ENCODE data around the gene DGKB.
A peak's percentile ranks its signal among the peaks of the same experiment; 100 is the strongest.
"Not testable (repeated sequence)": the region's sequence is repeated elsewhere in the genome, so short reads cannot be mapped to it uniquely, and the experiment has no call there.

The DGKB gene

GRCh38 chr7:14552060-14552459, 350.5 kb downstream of the DGKB start:
- DNase-seq, result no peak

GRCh38 chr7:14551310-14551709, 351.2 kb downstream of the DGKB start:
- DNase-seq, result no peak

- DNase-seq, result no peak
Measured at GRCh38 chr7:14542624-14543023, 359.9 kb downstream of the DGKB start.

DNA sequence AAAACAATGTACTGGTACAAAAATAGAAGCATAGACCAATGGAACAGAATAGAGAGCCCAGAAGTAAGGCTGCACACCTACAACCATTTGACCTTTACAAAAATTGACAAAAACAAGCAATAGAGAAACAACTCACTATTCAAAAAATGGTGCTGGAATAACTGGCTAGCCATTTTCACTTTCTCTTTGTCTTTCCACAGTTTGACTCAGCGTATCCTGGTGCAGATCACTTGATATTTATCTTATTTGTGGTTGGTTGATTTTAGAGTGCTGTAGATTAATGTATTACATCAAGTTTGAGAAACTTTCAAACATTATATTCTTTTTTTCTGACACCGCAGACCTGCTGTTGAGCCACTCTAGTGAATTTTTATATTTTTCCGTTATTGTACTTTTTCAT, 381.4 kb downstream of the DGKB start:
- no peak for DNase-seq

DNA sequence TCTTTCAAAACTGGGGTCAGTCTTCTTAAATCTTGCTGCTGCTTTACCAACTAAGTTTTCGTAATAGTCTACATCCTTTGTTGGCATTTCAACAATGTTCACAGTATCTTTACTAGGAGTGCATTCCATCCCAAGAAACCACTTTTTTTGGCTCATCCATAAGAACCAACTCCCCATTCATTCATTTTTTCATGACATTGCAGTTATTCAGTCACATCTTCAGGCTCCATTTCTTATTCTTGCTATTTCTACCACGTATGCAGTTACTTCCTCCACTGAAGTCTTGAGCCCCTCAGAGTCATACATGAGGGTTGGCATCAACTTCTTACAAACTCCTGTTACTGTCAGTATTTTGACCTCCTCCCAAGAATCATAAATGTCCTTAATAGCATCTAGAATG, 392.3 kb downstream of the DGKB start:
- no peak for DNase-seq

GRCh38 chr7:14507617-14508016, 394.9 kb downstream of the DGKB start:
- DNase-seq, result no peak

GRCh38 chr7:14505906-14506305, 396.6 kb downstream of the DGKB start:
- DNase-seq, result no peak

GRCh38 chr7:14504134-14504533, 398.4 kb downstream of the DGKB start:
- no peak for DNase-seq

- DNase-seq, result no peak
Measured at GRCh38 chr7:14503623-14504022, 398.9 kb downstream of the DGKB start.

- DNase-seq, result no peak
Measured at GRCh38 chr7:14501436-14501835, 401.1 kb downstream of the DGKB start.

DNA sequence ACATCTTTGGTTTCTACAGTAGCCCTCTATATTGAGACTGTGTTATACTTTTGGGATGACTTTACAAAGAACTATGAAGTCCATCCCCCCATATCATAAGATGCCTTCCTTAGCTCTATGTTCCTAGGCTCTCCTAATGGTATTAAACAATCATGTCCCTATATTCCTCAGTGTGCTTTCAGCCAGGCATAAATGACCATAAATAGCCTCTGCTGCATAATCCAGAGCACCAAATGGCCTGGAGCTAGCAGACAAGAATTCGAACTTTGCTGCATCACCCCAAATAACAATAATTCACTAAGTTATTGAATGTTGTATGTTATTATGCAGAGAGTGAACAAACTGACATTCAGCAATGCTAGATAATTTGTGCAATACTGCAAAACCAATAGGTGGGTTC, 405.2 kb downstream of the DGKB start:
- no peak for DNase-seq

DNA sequence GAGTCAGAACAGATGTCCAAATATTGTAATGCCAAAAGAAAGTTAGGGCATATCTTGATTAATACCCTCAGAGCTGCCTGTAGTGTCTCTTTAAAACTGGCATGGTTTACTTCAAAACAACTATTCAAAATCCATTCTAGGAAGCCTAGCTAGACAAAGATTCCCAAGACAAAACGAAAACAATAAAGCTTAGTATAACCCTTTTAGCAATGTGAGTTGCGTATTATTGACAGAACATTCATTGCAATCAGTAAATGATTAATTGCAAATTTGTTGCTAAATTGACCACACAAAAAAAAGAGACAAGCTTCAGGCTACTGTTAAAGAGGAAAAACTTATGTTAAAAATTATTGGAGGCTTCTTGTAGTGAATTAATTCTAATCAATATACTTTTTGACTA, 406.9 kb downstream of the DGKB start:
- DNase-seq, result no peak

- DNase-seq, result no peak
Measured at GRCh38 chr7:14487701-14488395, 414.7 kb downstream of the DGKB start.

- no peak for DNase-seq
Measured at GRCh38 chr7:14483663-14484062, 418.9 kb downstream of the DGKB start.

GRCh38 chr7:14480281-14480680, 422.3 kb downstream of the DGKB start:
- no peak for DNase-seq

DNA sequence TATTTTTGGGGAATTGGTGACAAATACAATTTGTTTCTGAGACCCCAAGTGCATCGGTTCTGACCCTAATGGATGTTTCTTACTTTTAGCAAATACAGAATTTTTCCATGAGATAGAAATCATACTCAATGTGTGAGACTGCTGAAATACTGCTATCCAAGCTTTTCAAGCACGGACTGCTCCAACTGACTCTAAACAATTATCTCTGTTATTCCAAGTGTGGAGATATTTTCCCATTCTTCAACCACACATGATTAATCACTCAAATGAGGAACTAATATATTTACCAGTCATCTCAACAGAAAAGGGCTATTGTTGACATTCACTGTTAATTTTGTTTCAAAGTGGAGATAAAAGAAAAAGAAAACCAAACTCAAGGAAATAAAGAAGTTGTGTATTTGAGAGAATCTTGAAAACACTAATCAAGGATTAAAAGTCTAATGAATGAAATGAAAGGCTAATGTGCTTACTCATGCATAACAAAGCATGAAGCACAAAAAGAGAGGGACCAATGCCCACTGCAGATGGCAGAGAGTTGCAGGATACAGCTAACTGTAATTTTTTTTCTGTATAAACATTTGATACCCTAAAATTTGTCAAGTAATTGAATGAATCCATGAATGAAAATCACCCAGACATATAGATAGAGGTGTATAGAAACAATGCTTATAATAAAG, 423.6 kb downstream of the DGKB start:
- DNase-seq, result no peak

GRCh38 chr7:14461716-14462115, 440.8 kb downstream of the DGKB start:
- not testable (repeated sequence) for DNase-seq

DNA sequence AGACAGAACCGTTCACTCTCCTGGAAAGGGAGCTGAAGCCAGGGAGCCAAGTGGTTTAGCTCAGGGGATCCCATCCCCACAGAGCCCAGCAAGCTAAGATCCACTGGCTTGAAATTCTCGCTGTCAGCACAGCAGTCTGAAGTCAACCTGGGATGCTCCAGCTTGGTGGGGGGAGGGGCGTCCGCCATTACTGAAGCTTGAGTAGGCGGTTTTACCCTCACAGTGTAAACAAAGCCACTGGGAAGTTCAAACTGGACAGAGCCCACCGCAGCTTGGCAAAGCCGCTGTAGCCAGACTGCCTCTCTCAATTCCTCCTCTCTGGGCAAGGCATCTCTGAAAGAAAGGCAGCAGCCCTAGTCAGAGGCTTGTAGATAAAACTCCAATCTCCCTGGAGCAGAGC, 443.7 kb downstream of the DGKB start:
- not testable (repeated sequence) for DNase-seq

DNA sequence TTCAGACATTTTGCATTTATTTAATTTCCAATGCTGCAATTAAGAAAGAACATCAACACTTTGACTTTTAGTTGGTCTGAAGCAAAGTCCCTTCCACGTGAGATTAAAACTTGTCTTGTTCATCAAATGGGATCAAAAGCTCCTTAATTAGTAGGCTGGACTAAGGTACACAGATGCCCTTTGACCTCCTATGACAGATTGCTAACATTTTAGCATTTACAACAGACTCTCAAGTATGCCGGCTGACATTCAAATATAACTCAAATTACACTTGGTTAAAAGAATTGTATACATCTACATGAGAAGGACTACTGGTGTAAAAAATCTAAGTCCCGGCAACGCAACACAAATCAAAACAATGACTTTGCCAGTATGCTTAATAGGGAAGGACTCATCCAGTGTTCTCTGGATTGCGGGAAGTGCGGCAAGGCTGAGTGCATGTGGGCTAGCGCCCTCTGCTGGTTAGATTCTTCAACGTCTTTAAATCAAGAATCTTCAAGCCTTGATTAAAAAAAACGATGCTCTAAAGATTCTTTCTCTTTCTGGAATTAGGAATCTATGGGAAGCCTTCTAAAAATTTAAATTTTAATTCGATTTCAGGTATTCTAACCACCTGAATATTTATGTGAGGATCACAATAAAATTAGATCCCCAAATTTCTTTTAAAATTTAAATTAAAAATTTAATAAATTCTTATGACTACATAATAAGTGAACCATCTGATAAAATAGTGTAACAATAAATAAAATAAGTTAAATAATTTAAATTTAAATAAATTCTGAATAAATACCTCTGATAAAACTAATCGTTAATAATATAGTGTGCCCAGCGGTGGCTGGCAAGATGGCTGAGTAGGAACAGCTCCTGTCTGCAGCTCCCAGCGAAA, 444.7 kb downstream of the DGKB start:
- DNase-seq, result peak; percentile 78 to 89 (median 87)

DNA sequence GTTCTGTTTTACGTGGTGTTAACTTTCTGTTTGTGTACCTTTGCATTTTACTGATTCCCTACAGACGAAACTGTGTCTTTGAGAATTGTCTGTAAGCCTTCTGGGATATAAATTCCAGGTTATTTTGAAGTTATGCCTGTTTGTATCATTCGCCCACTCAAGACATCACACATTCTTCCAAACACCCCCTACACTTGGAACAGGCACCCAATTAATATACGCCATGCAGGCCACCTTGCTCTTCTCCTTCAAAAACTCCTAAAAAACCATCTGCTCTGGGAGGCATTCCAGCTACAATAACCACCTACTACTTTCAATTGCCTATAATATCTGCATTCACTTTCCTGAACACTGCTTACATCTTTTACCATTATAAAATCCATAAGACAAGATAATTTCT, 453.3 kb downstream of the DGKB start:
- DNase-seq, result no peak

GRCh38 chr7:14446829-14447228, 455.7 kb downstream of the DGKB start:
- no peak for DNase-seq

GRCh38 chr7:14446219-14446618, 456.3 kb downstream of the DGKB start:
- no peak for DNase-seq

DNA sequence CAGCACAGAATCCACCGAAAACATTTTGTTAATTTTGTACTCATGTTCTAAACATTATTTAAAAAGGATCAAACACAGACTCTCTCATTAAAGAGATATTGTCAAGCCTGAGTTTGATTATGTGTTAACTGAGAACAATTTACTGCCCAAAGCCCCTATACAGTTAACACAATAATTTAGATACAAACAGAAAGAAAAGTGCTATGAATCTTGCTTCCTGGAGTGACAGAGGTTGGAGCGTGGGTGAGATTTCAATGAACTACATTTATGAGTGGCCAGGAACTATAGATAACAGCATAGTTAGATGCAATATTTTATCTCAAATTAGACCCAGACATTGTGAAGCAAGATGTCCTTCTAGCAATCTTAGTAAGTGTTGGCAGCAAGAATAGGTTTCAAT, 464.2 kb downstream of the DGKB start:
- DNase-seq, result no peak

- DNase-seq, result no peak
Measured at GRCh38 chr7:14436878-14437277, 465.7 kb downstream of the DGKB start.
